GM18519 (cell line): ENCODE measurements around the gene MAPT.

Experiments used
- ATAC-seq: cut with Tn5 transposase; IDR thresholded peaks from one replicate; pipeline ENCODE4 v1.9.1; 2021; ENCODE audit warnings: mild to moderate bottlenecking, moderate library complexity; ENCODE audit not compliant: unreplicated experiment, low FRiP score

MAPT gene

GRCh38 chr17:46038414-46038813, 144.1 kb downstream of the MAPT start:
- ATAC-seq: no peak

GRCh38 chr17:46038937-46039336, 144.6 kb downstream of the MAPT start:
- ATAC-seq: no peak

GRCh38 chr17:46039592-46040186, 145.3 kb downstream of the MAPT start:
- ATAC-seq: no peak

GRCh38 chr17:46042246-46042645, 147.9 kb downstream of the MAPT start:
- ATAC-seq: no peak

- ATAC-seq: no peak
These were observed 148.6 kb downstream of the MAPT start for GRCh38 chr17:46042925-46043324.

- no peak for ATAC-seq
These were observed 149.3 kb downstream of the MAPT start for GRCh38 chr17:46043606-46044005.

GRCh38 chr17:46044286-46044928, 150.1 kb downstream of the MAPT start:
- ATAC-seq: no peak

- ATAC-seq: no peak
These were observed 150.6 kb downstream of the MAPT start for GRCh38 chr17:46044989-46045388.

- ATAC-seq: no peak
These were observed 151.3 kb downstream of the MAPT start for GRCh38 chr17:46045639-46046038.

GRCh38 chr17:46046957-46047356, 152.6 kb downstream of the MAPT start:
- ATAC-seq: no peak

- ATAC-seq: no peak
These were observed 153.0 kb downstream of the MAPT start for GRCh38 chr17:46047398-46047797.

- ATAC-seq: no peak
These were observed 153.5 kb downstream of the MAPT start for GRCh38 chr17:46047856-46048255.

- ATAC-seq: no peak
These were observed 155.3 kb downstream of the MAPT start for GRCh38 chr17:46049656-46050055.

GRCh38 chr17:46053911-46054534, 159.7 kb downstream of the MAPT start:
- ATAC-seq: no peak

GRCh38 chr17:46056800-46057304, 162.5 kb downstream of the MAPT start:
- ATAC-seq: no peak

GRCh38 chr17:46057366-46057765, 163.0 kb downstream of the MAPT start:
- ATAC-seq: no peak

GRCh38 chr17:46059486-46059885, 165.1 kb downstream of the MAPT start:
- no peak for ATAC-seq

GRCh38 chr17:46060461-46060860, 166.1 kb downstream of the MAPT start:
- no peak for ATAC-seq

- no peak for ATAC-seq
These were observed 167.1 kb downstream of the MAPT start for GRCh38 chr17:46061435-46061834.

GRCh38 chr17:46063241-46063640, 168.9 kb downstream of the MAPT start:
- no peak for ATAC-seq

GRCh38 chr17:46064460-46064859, 170.1 kb downstream of the MAPT start:
- ATAC-seq: no peak

- no peak for ATAC-seq
These were observed 177.4 kb downstream of the MAPT start for GRCh38 chr17:46071796-46072195.
